ENCODE data around the gene CATSPER3. TPM values are rescaled to one million over a fixed set of nuclear protein-coding genes. Genes with fewer than 3 reads are reported as not detected.

The CATSPER3 gene
- total and polyA plus RNA-seq, 2 of the 13 experiments (the other 11 are each of a cell fraction or from before 2014, with no cell fraction given): 0.33 to 0.37 TPM

DNA sequence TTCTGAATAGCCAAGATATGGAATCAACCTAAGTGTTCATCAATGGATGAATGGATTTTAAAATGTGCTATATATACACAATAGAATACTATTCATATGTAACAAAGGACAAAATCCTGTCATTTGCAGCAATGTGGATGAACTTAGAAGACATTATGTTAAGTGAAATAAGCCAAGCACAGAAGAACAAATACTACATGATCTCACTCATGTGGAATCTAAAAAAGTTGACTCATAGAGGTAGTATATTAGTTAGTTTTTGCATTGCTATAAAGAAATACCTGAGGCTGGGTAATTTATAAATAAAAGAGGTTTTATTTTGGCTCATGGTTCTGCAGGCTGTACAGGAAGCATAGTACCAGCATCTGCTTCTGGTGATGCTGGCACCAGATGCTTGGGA lies 8.1 kb downstream of the CATSPER3 start:
- intact Hi-C loops (cut with micrococcal nuclease; ENCODE audit: unreplicated experiment) (no loop called here), in situ Hi-C loops (cut with HindIII; ENCODE audit: extremely low pct_ligation_motif_present, low pct_unique_long_range_greater_than_20kb) (no loop called here)
- H3K9ac ChIP-seq (ENCODE audit: insufficient read depth, low read depth, low read length): no peak overlapping the region
- BruUV-seq (replicated peaks): no TSS peak
- FAIRE-seq: no peak
- H3K4me2 ChIP-seq (ENCODE audit: low read depth, low read length): no peak overlapping the region
- ATAC-seq: no peak
- no peak for DNase-seq (ENCODE audit: low spot score)
- no peak overlapping the region for H2AFZ ChIP-seq (ENCODE audit: low read length)
- no peaks in the 10 kb centered on the region; a peak in 1 of 5 replicates for H3K36me3 ChIP-seq (replicated peaks in 1 of 2; ENCODE audit: control insufficient read depth in 1 of 2, insufficient read depth in 2 of 2, low read length in 2 of 2)
- no peak for TF ChIP-seq SNAI1 (CRISPR knock-in tag; IDR thresholded peaks at IDR 0.05; ENCODE audit: borderline replicate concordance)
- TF ChIP-seq ZNF644 (CRISPR knock-in tag; IDR thresholded peaks at IDR 0.05; ENCODE audit: low read depth): no peak
- TF ChIP-seq ZFP36 (IDR thresholded peaks at IDR 0.05; ENCODE audit: borderline replicate concordance, low read depth, low read length, partially characterized antibody): no peak
- TF ChIP-seq CSRNP2 (CRISPR knock-in tag; conservative IDR thresholded peaks at IDR 0.05; ENCODE audit: low read depth): no peak
- TF ChIP-seq KMT2A (CRISPR knock-in tag; IDR thresholded peaks at IDR 0.05): no peak
- no peak for TF ChIP-seq ZNF543 (CRISPR knock-in tag; IDR thresholded peaks at IDR 0.05)
- no peak for TF ChIP-seq SIN3A (IDR thresholded peaks at IDR 0.05; ENCODE audit: borderline replicate concordance, low read depth, low read length)
- TF ChIP-seq ZNF879 (CRISPR knock-in tag; IDR thresholded peaks at IDR 0.05): no peak
- TF ChIP-seq ZNF7 (CRISPR knock-in tag; IDR thresholded peaks at IDR 0.05): no peak
- TF ChIP-seq ZBTB7B (CRISPR knock-in tag; IDR thresholded peaks at IDR 0.05): no peak
- no peak for TF ChIP-seq ZFP1 (CRISPR knock-in tag; IDR thresholded peaks at IDR 0.05)
- no peak for TF ChIP-seq ERF (CRISPR knock-in tag; IDR thresholded peaks at IDR 0.05)
- no peak for TF ChIP-seq ZBTB10 (CRISPR knock-in tag; IDR thresholded peaks at IDR 0.05; ENCODE audit: borderline replicate concordance)
- TF ChIP-seq CENPBD1 (CRISPR knock-in tag; IDR thresholded peaks at IDR 0.05; ENCODE audit: borderline replicate concordance, low read depth): no peak
- TF ChIP-seq FOXO1 (CRISPR knock-in tag; IDR thresholded peaks at IDR 0.05): no peak
- no peak for TF ChIP-seq ZNF670 (CRISPR knock-in tag; IDR thresholded peaks at IDR 0.05; ENCODE audit: borderline replicate concordance)
- TF ChIP-seq RAD21 (CRISPR knock-in tag; IDR thresholded peaks at IDR 0.05): no peak
- TF ChIP-seq ZBTB34 (CRISPR knock-in tag; IDR thresholded peaks at IDR 0.05): no peak
- CTCF ChIA-PET (ENCODE audit: low intra/inter-chr PET ratio, low total read pairs): no interaction called here
- peaks cover 15% of the 10 kb centered on the region for H3K4me1 ChIP-seq (ENCODE audit: insufficient read depth, low read length)
- no peaks in the 10 kb centered on the region for H3K27me3 ChIP-seq (ENCODE audit: control insufficient read depth in 1 of 2, insufficient read depth in 2 of 2, low read length in 2 of 2)
- peaks cover 13% of the 10 kb centered on the region; the same call in 1 of the 2 replicates for H3K9me3 ChIP-seq (ENCODE audit: low read length)
- POLR2A ChIA-PET: interaction anchor here (1.0 to 1.9 kb wide), 2 partner anchors 11 to 59 kb away, joined by 3 to 22 read pairs; no protein-coding TSS in a partner anchor
- H3K4me3 ChIP-seq (replicated peaks in 1 of 3; ENCODE audit: insufficient read depth in 1 of 3, low read depth in 2 of 3, low read length in 3 of 3): no peak overlapping the region
- no peak overlapping the region for H3K27ac ChIP-seq (ENCODE audit: extremely low read length, insufficient read depth, low read length)
- no peaks in the 10 kb centered on the region for H3K79me2 ChIP-seq (ENCODE audit: insufficient read depth, low read length)
- no peaks in the 10 kb centered on the region for H4K20me1 ChIP-seq (ENCODE audit: insufficient read depth, low read length)
